KMS-11 (cell line): ENCODE results near the gene VAV1.
A peak's percentile ranks its signal among the peaks of the same experiment; 100 is the strongest.

ENCODE experiments used
- H2AFZ ChIP-seq: fragments of 200-600 bp; sonication (generic); 2 replicates; pipeline ENCODE4 v1.6.1; 2016; ENCODE audit warnings: antibody characterized with exemption, mixed run types, low read depth
- H3K27ac ChIP-seq: fragments of 200-600 bp; sonication (generic); 2 replicates; pipeline ENCODE4 v1.6.1; 2016; ENCODE audit warnings: mild to moderate bottlenecking, mixed run types
- H3K27me3 ChIP-seq: fragments of 200-600 bp; sonication (generic); 2 replicates; pipeline ENCODE4 v1.6.1; 2017; ENCODE audit warnings: mild to moderate bottlenecking, low read depth, mixed run types, moderate library complexity; ENCODE audit not compliant: insufficient read depth
- H3K36me3 ChIP-seq: fragments of 200-600 bp; sonication (generic); 2 replicates; pipeline ENCODE4 v1.6.1; 2017; ENCODE audit warnings: mild to moderate bottlenecking, mixed run types; ENCODE audit not compliant: insufficient read depth
- H3K4me1 ChIP-seq: fragments of 200-600 bp; sonication (generic); 2 replicates; pipeline ENCODE4 v1.6.1; 2016; ENCODE audit warnings: mild to moderate bottlenecking, low read depth, mixed run types; ENCODE audit not compliant: poor library complexity, severe bottlenecking
- H3K4me2 ChIP-seq: fragments of 200-600 bp; sonication (generic); 2 replicates; pipeline ENCODE4 v1.7.0; 2016; ENCODE audit warnings: mild to moderate bottlenecking, mixed run types
- H3K4me3 ChIP-seq: fragments of 200-600 bp; sonication (generic); IDR thresholded peaks from 2 replicates; pipeline ENCODE4 v1.6.1; 2017; ENCODE audit warnings: low read depth, low read length, mixed read lengths; ENCODE audit not compliant: insufficient read depth
- H3K79me2 ChIP-seq: fragments of 200-600 bp; sonication (generic); 2 replicates; pipeline ENCODE4 v1.6.1; 2016; ENCODE audit warnings: low read depth, mixed run types; ENCODE audit not compliant: insufficient read depth
- H3K9ac ChIP-seq: fragments of 200-600 bp; sonication (generic); 2 replicates; pipeline ENCODE4 v1.6.1; 2016; ENCODE audit warnings: mild to moderate bottlenecking, mixed run types
- H4K20me1 ChIP-seq: fragments of 200-600 bp; sonication (generic); 2 replicates; pipeline ENCODE4 v1.6.1; 2016; ENCODE audit warnings: mild to moderate bottlenecking, mixed run types; ENCODE audit not compliant: insufficient read depth
- CTCF ChIP-seq: fragments of 200-600 bp; sonication (generic); conservative IDR thresholded peaks from 2 replicates; pipeline ENCODE4 v1.6.1; 2017; ENCODE audit warnings: low read depth, mild to moderate bottlenecking, antibody characterized with exemption, low read length, moderate library complexity, mixed read lengths

The VAV1 gene

DNA sequence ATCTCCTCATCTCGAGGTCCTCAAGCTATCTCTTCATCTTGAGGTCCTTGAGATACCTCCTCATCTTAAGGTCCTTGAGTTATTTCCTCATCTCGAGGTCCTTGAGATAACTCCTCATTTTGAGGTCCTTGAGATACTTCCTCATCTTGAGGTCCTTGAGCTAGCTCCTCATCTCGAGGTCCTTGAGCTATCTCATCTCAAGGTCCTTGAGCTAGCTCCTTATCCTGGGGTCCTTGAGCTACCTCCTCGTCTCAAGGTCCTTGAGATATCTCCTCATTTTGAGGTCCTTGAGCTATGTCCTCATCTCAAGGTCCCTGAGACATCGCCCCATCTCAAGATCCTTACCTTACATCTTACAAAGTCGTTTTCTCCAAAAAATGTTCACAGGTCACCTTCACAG, 18.7 kb downstream of the VAV1 start:
- Histone ChIP-seq H3K79me2 (peaks cover 48% of the 10 kb centered on the region), H3K4me2 (peak overlapping the region; percentile 94), H3K36me3 (no peaks in the 10 kb centered on the region), H2AFZ (no peak overlapping the region), H3K4me3 (no peak overlapping the region), H3K27ac (peak overlapping the region; percentile 80), H3K27me3 (no peaks in the 10 kb centered on the region), H3K4me1 (peaks cover 48% of the 10 kb centered on the region), H4K20me1 (no peaks in the 10 kb centered on the region), H3K9ac (no peak overlapping the region)
- TF ChIP-seq CTCF, result no peak

GRCh38 chr19:6793411-6793810, 20.9 kb downstream of the VAV1 start:
- H3K27me3 ChIP-seq, result no peaks in the 10 kb centered on the region
- no peak for TF ChIP-seq CTCF
- no peaks in the 10 kb centered on the region for H3K36me3 ChIP-seq
- H3K4me2 ChIP-seq, result no peak overlapping the region
- H3K9ac ChIP-seq, result no peak overlapping the region
- H3K4me3 ChIP-seq, result no peak overlapping the region
- no peak overlapping the region for H3K27ac ChIP-seq
- peaks cover 67% of the 10 kb centered on the region for H3K79me2 ChIP-seq
- H4K20me1 ChIP-seq, result no peaks in the 10 kb centered on the region
- peaks cover 39% of the 10 kb centered on the region for H3K4me1 ChIP-seq
- no peak overlapping the region for H2AFZ ChIP-seq

DNA sequence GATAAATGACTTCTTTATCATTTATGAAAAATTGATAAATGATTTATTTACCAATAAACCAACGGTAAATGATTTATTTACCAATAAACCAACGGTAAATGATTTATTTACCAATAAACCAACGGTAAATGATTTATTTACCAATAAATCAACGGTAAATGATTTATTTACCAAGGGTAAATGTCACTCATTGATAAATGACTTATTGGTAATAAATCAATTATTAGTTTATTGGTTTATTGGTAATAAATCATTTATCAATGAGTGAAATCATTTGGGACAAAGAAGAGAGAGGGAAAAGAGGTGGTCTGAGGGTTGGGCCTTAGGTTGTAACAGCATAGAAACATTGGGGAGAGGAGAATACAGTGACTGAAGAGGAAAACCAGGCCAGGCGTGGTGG, 21.5 kb downstream of the VAV1 start:
- no peak for TF ChIP-seq CTCF
- H3K27ac ChIP-seq, result no peak overlapping the region
- H3K27me3 ChIP-seq, result no peaks in the 10 kb centered on the region
- H3K79me2 ChIP-seq, result peaks cover 65% of the 10 kb centered on the region
- no peak overlapping the region for H3K4me3 ChIP-seq
- H4K20me1 ChIP-seq, result no peaks in the 10 kb centered on the region
- H2AFZ ChIP-seq, result no peak overlapping the region
- peaks cover 35% of the 10 kb centered on the region for H3K4me1 ChIP-seq
- H3K9ac ChIP-seq, result no peak overlapping the region
- H3K36me3 ChIP-seq, result no peaks in the 10 kb centered on the region
- no peak overlapping the region for H3K4me2 ChIP-seq

GRCh38 chr19:6794686-6795431, 22.4 kb downstream of the VAV1 start:
- no peak overlapping the region for H3K4me3 ChIP-seq
- H2AFZ ChIP-seq, result no peak overlapping the region
- H3K27me3 ChIP-seq, result no peaks in the 10 kb centered on the region
- no peak overlapping the region for H3K27ac ChIP-seq
- H4K20me1 ChIP-seq, result no peaks in the 10 kb centered on the region
- H3K4me2 ChIP-seq, result no peak overlapping the region
- peaks cover 67% of the 10 kb centered on the region for H3K79me2 ChIP-seq
- H3K9ac ChIP-seq, result no peak overlapping the region
- no peaks in the 10 kb centered on the region for H3K36me3 ChIP-seq
- H3K4me1 ChIP-seq, result peaks cover 35% of the 10 kb centered on the region
- no peak for TF ChIP-seq CTCF
